HG03159 (cell line): ENCODE results near the gene ANGPTL7.
"Not testable (repeated sequence)": the region's sequence is repeated elsewhere in the genome, so short reads cannot be mapped to it uniquely, and the experiment has no call there.

Source experiments
- ATAC-seq: cut with Tn5 transposase; IDR thresholded peaks from one replicate; pipeline ENCODE4 v1.9.1; 2021; ENCODE audit warnings: mild to moderate bottlenecking, moderate library complexity; ENCODE audit not compliant: unreplicated experiment

ANGPTL7 gene, protein sequence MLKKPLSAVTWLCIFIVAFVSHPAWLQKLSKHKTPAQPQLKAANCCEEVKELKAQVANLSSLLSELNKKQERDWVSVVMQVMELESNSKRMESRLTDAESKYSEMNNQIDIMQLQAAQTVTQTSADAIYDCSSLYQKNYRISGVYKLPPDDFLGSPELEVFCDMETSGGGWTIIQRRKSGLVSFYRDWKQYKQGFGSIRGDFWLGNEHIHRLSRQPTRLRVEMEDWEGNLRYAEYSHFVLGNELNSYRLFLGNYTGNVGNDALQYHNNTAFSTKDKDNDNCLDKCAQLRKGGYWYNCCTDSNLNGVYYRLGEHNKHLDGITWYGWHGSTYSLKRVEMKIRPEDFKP

GRCh38 chr1:11188858-11189451 is at the start of gene ANGPTL7:
Gene ANGPTL7 (plus strand): TSS chr1:11189355. CDS start chr1:11189580, 225 bp downstream.
- no peak for ATAC-seq

GRCh38 chr1:11142618-11143391 is 46.4 kb upstream of the ANGPTL7 start:
- ATAC-seq = no peak

DNA sequence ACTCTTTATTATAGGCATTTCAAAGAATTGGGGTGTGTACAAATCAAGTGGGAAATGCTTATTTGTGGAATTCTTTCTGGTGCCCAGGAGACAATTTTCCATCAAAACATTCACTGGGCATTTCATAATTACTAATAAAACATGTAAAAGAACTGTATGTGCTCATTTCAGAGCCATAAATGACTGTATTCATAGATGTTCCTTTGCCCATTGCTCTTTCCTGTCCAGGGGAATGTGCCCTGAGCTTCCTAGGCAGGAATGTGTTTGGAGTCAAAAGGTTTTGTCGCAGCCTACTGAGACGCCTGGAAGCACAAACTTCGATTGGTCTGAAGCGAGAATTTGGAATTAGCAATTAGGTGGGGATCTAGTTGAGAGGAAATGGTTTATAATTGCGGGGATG is 45.8 kb upstream of the ANGPTL7 start:
- ATAC-seq = no peak

- ATAC-seq = no peak
Measured at GRCh38 chr1:11143907-11144306, 45.2 kb upstream of the ANGPTL7 start.

DNA sequence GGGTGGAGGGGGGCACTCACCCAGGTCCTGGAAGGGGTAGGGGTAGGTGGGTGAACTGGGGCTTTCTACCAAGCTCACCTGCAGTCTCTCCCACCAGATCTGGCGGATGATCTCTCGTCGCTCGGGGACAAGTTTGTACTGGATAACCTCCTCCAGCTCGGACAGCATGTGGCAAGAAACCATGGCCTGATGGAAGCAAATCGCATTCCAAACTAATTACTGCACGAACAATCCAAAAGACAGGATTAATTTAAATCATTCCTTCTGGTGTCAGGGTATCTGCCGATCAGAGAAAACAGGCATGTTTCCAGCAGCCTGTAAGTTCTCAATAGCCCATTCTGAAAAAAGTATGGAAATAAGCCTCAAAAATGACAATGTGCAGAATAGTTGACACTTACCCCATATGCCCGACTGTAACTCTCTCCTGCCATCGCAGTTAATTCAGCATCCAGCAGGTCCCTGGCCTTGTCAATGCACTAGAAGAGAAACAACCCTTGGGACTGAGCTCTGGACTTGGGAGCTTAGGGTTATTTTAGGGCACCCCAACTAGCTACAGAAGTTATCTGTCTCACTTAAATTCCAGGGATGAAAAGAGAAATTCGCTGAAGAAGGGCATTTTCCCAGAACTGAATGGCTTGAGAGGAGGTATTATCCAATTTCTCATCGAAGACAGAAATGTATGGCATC is 44.4 kb upstream of the ANGPTL7 start:
- no peak for ATAC-seq

DNA sequence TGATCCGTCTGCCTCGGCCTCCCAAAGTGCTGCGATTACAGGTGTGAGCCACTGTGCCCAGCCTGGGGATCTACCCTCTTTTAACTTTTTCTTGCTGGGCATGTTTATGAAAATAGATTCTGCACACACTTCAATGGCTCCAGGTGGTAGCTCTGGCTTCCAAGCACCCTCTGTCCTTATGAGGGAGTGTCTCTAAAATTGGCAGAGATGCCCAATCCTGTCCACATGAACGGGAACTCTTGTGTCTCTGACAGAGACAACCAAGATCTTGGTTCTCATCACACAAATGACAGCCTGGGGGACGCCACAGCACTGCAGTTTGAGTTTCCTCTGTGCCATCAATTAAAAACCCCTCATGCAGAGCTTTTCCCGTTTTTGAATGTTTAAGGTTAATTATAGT is 43.4 kb upstream of the ANGPTL7 start:
- no peak for ATAC-seq

- no peak for ATAC-seq
Measured at GRCh38 chr1:11147197-11147770, 41.9 kb upstream of the ANGPTL7 start.

DNA sequence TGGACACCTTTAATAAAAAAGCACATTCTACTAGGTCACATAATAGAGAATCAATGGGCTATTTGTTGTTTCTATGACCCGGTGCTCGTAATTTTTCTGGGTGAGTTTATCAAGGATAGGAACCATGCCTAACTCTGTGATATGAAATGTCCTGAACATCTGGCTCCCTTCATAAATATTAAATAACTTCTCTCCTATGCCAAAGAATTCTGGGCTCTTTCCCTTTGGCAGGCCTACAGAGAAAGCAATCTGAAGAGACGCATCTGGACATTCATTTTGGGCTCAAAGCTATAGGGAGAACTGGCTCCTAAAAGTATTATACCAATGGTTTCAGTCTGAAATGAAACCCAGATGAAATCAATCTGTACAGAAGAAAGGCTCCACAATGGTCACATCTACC is 38.8 kb upstream of the ANGPTL7 start:
- ATAC-seq = no peak

DNA sequence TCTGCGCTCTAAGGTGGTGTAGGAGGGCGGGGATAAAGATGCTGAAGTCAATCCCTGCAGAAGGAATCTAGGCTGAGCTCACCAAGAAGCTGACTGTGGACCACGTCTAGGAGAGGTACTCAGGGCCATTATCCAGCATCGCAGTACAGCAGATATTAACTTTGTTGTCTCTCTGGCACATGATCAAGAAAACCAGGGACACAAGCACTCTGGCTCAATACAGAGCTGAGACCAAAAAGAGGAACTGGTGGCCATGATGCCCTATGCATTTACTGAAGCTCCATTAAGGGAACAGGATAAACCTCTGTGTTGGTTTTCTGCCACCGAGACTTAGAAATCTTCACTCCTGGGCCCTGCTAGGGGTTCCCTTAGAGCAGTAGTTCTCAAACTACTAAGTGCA is 38.0 kb upstream of the ANGPTL7 start:
- ATAC-seq = no peak

- no peak for ATAC-seq
Measured at GRCh38 chr1:11151826-11152612, 37.1 kb upstream of the ANGPTL7 start.

DNA sequence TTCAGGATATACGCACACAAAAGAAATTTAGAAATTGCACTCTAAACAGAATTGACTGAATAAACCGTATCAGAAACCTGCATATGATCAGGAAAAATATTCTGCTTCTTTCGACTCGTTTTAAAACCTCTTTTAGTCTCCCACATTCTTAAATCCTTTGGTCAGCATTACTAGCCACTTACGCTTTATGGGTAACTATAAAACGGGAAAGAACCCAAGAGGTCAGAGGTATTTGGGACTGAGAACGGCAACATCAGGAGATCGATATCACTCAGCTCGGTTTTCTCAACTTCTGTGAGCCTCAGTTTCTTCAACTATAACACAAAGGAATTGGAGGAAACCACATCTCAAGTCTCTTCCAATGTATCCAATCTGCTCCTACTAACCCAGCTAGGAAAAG is 36.4 kb upstream of the ANGPTL7 start:
- ATAC-seq = no peak

- ATAC-seq = no peak
Measured at GRCh38 chr1:11153184-11153583, 36.0 kb upstream of the ANGPTL7 start.

DNA sequence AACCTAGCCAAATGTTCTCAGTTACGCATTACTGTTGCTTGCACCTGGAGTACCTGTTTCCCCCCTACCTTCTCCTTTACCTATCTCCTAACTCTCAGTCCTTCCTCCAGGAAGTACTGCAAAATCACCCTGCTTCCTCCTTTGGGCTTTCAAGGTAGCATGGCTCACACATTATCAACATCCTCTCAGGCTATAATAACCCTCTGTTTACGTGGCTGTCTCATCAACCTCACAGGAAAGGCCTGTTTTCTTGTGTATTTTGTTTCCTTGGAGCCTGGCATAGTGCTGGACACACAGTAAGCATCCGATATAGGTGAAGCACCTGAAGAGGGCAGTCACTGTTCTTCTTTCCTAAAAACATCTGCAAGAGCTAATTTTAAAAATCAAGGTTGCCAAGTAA is 32.7 kb upstream of the ANGPTL7 start:
- ATAC-seq = no peak

DNA sequence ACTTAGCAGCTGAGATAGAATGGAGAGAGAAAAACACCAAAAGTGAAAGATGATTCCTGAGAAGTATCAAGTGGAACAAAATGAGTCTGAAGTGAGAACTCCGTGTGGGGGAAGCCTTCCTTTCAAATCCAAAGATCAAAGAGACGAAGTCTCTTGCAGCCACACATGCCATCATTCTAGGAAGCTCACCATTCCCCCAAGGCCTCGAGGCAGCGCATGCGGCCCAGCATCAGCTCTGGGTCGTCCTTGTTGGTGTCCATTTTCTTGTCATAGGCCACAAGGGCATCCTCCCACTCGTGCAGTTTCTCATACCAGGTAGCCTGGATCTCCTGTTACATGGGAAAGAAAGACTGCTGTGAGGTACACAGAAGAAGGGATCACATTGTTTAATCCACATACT is 32.2 kb upstream of the ANGPTL7 start:
- no peak for ATAC-seq

DNA sequence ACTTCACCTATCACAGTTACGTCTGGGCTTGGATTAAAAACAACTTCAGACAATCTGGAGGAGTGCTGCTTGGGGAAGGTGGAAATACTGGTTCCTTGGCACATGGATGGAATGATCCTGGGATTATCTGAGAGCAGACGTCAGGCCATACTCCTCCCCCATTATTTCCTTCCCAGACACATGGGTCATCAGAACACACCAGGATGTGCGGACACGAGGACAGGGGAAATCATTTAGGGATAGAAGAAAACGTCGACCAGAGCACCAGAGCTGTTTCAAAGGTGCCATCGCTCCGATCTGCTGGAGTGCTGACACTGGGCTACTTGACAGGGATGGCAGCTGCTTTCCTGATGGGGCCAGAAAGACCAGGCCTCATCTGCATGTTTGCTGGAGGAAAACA is 31.8 kb upstream of the ANGPTL7 start:
- no peak for ATAC-seq

DNA sequence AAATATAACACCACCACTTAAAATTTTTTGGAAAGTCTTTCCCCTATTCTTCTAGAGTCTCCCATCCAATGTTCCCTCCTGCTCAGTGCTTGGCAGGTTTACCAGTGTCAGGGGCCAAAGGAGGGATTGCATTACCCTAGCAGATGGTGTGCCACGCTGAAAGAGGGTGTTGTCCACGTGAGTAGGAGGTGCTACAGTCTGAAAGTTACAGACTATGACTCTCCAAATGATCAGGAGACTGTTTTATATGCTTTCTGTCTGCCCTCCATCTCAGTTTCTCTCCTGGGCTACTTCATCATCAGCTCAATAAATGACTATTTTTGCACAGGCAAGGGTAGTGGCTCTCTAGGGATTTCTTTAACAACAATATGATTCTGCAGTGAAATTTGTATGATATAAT is 31.3 kb upstream of the ANGPTL7 start:
- no peak for ATAC-seq

DNA sequence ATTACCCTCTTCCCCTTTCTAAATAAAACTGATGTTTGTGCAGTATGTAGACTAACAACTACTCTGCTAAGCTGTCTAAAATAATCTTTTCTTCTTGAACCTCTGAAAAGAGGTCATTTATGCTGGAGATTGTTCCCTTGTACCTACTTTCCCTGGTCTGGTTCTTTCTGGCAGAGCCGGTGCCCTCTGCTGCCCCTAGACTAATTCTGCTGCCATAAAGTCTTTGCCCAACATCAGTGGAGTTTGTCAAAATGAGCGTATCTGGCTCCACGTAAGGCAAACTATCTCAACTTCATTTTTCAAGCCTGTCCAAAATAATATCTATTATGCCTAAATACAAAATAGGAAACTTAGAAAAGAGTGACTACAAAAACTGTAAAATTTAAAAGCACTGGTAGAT is 30.9 kb upstream of the ANGPTL7 start:
- no peak for ATAC-seq

- no peak for ATAC-seq
Measured at GRCh38 chr1:11158720-11159321, 30.3 kb upstream of the ANGPTL7 start.

DNA sequence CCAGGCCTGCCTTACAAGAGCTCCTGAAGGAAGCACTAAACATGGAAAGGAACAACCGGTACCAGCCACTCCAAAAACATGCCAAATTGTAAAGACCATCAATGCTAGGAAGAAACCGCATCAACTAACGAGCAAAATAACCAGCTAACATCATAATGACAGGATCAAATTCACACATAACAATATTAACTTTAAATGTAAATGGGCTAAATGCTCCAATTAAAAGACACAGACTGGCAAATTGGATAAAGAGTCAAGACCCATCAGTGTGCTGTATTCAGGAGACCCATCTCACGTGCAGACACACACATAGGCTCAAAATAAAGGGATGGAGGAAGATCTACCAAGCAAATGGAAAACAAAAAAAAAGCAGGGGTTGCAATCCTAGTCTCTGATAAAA is 26.4 kb upstream of the ANGPTL7 start:
- not testable (repeated sequence) for ATAC-seq

DNA sequence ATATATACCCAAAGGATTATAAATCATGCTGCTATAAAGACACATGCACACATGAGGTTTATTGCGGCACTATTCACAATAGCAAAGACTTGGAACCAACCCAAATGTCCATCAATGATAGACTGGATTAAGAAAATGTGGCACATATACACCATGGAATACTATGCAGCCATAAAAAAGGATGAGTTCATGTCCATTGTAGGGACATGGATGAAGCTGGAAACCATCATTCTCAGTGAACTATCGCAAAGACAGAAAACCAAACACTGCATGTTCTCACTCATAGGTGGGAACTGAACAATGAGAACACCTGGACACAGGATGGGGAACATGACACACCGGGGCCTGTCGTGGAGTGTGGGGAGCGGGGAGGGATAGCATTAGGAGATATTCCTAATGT is 22.4 kb upstream of the ANGPTL7 start:
- not testable (repeated sequence) for ATAC-seq
